Stimulated activated naive CD8-positive, alpha-beta T cell treated with anti-CD3 and anti-CD28 coated beads, Interleukin-15, amount 100 ng/mL, for 72 hours (primary cell): ENCODE data around the gene MAST4.

Source experiments
- ATAC-seq: fragments of 150-1000 bp; cut with Tn5 transposase; 2 replicates; pipeline ENCODE4 v1.10.0; 2021; ENCODE audit warnings: mild to moderate bottlenecking, moderate library complexity
- DNase-seq, 2 donors: peaks; one replicate each; pipeline ENCODE4 v3.0.0; 2021 to 2022
- H3K27ac Mint-ChIP-seq, 2 donors: one replicate each; pipeline ENCODE4 v1.8.0; 2022; ENCODE audit warnings: mild to moderate bottlenecking in 2 of 2, mixed read lengths in 2 of 2, moderate library complexity in 2 of 2
- H3K27me3 Mint-ChIP-seq: one replicate; pipeline ENCODE4 v1.8.0; 2022; ENCODE audit warnings: mixed read lengths
- H3K4me1 Mint-ChIP-seq: one replicate; pipeline ENCODE4 v1.8.0; 2022; ENCODE audit warnings: mild to moderate bottlenecking, mixed read lengths
- H3K4me3 Mint-ChIP-seq, 2 donors: one replicate each; pipeline ENCODE4 v1.8.0; 2022; ENCODE audit warnings: mild to moderate bottlenecking in 2 of 2, mixed read lengths in 2 of 2, moderate library complexity in 1 of 2
- H3K9me3 Mint-ChIP-seq, 2 donors: one replicate each; pipeline ENCODE4 v1.8.0; 2022; ENCODE audit warnings: mixed read lengths in 2 of 2

MAST4 gene

GRCh38 chr5:67012171-67012570 lies 416.0 kb downstream of the MAST4 start:
- H3K27ac Mint-ChIP-seq, result peak overlapping the region in 1 of 2 donors; percentile 53
- no peaks in the 10 kb centered on the region for H3K27me3 Mint-ChIP-seq
- H3K4me1 Mint-ChIP-seq, result peaks cover 86% of the 10 kb centered on the region
- no peak for DNase-seq
- no peaks in the 10 kb centered on the region for H3K9me3 Mint-ChIP-seq
- ATAC-seq, result peak; percentile 96
- H3K4me3 Mint-ChIP-seq, result peak overlapping the region; percentile 5 to 27

- ATAC-seq, result no peak
- no peaks in the 10 kb centered on the region for H3K9me3 Mint-ChIP-seq
- peaks cover 76% of the 10 kb centered on the region for H3K4me1 Mint-ChIP-seq
- H3K27ac Mint-ChIP-seq, result no peak overlapping the region
- DNase-seq, result no peak
- no peaks in the 10 kb centered on the region for H3K27me3 Mint-ChIP-seq
- H3K4me3 Mint-ChIP-seq, result no peak overlapping the region
Measured at GRCh38 chr5:67013719-67014118, 417.5 kb downstream of the MAST4 start.

GRCh38 chr5:67014191-67014590 lies 418.0 kb downstream of the MAST4 start:
- no peaks in the 10 kb centered on the region for H3K27me3 Mint-ChIP-seq
- H3K4me1 Mint-ChIP-seq, result peaks cover 74% of the 10 kb centered on the region
- H3K27ac Mint-ChIP-seq, result no peak overlapping the region
- no peak overlapping the region for H3K4me3 Mint-ChIP-seq
- ATAC-seq, result no peak
- H3K9me3 Mint-ChIP-seq, result no peaks in the 10 kb centered on the region
- DNase-seq, result no peak

GRCh38 chr5:67014957-67015400 lies 418.8 kb downstream of the MAST4 start:
- H3K27ac Mint-ChIP-seq, result no peak overlapping the region

GRCh38 chr5:67015541-67016191 lies 419.5 kb downstream of the MAST4 start:
- DNase-seq, result no peak
- H3K4me1 Mint-ChIP-seq, result peaks cover 67% of the 10 kb centered on the region
- no peaks in the 10 kb centered on the region for H3K9me3 Mint-ChIP-seq
- H3K27ac Mint-ChIP-seq, result no peak overlapping the region
- no peak for ATAC-seq
- H3K4me3 Mint-ChIP-seq, result no peak overlapping the region
- no peaks in the 10 kb centered on the region for H3K27me3 Mint-ChIP-seq

More at GRCh38 chr5:67014957-67015400, 418.8 kb downstream of the MAST4 start:
- H3K9me3 Mint-ChIP-seq, result no peaks in the 10 kb centered on the region
- peaks cover 71% of the 10 kb centered on the region for H3K4me1 Mint-ChIP-seq
- no peak for ATAC-seq
- no peak for DNase-seq
- H3K4me3 Mint-ChIP-seq, result no peak overlapping the region
- no peaks in the 10 kb centered on the region for H3K27me3 Mint-ChIP-seq

- Mint-ChIP-seq H3K9me3 (no peaks in the 10 kb centered on the region), H3K4me1 (peaks cover 55% of the 10 kb centered on the region), H3K4me3 (no peak overlapping the region), H3K27me3 (no peaks in the 10 kb centered on the region), H3K27ac (no peak overlapping the region)
- DNase-seq (no peak), ATAC-seq (no peak)
Measured at GRCh38 chr5:67019065-67019845, 423.1 kb downstream of the MAST4 start.

GRCh38 chr5:67020096-67020615 lies 424.0 kb downstream of the MAST4 start:
- no peak overlapping the region for H3K4me3 Mint-ChIP-seq
- DNase-seq (no peak), ATAC-seq (no peak)
- no peaks in the 10 kb centered on the region for H3K9me3 Mint-ChIP-seq
- H3K27me3 Mint-ChIP-seq, result no peaks in the 10 kb centered on the region
- H3K27ac Mint-ChIP-seq, result no peak overlapping the region
- H3K4me1 Mint-ChIP-seq, result peaks cover 46% of the 10 kb centered on the region

GRCh38 chr5:67021031-67021430 lies 424.8 kb downstream of the MAST4 start:
- Mint-ChIP-seq H3K27ac (no peak overlapping the region), H3K4me1 (peaks cover 47% of the 10 kb centered on the region), H3K4me3 (no peak overlapping the region), H3K27me3 (no peaks in the 10 kb centered on the region), H3K9me3 (no peaks in the 10 kb centered on the region)
- no peak for ATAC-seq
- no peak for DNase-seq

GRCh38 chr5:67021521-67021920 lies 425.3 kb downstream of the MAST4 start:
- ATAC-seq (peak; percentile 100), DNase-seq (no peak)
- no peak overlapping the region for H3K27ac Mint-ChIP-seq

GRCh38 chr5:67021962-67022361 lies 425.8 kb downstream of the MAST4 start:
- no peak overlapping the region for H3K27ac Mint-ChIP-seq
- H3K4me3 Mint-ChIP-seq, result peak overlapping the region in 1 of 2 donors; percentile 14
- H3K4me1 Mint-ChIP-seq, result peaks cover 52% of the 10 kb centered on the region
- ATAC-seq, result no peak
- H3K9me3 Mint-ChIP-seq, result no peaks in the 10 kb centered on the region
- no peaks in the 10 kb centered on the region for H3K27me3 Mint-ChIP-seq
- no peak for DNase-seq

More at GRCh38 chr5:67021521-67021920, 425.3 kb downstream of the MAST4 start:
- Mint-ChIP-seq H3K9me3 (no peaks in the 10 kb centered on the region), H3K27me3 (no peaks in the 10 kb centered on the region), H3K4me3 (peak overlapping the region in 1 of 2 donors; percentile 26), H3K4me1 (peaks cover 52% of the 10 kb centered on the region)

GRCh38 chr5:67025457-67025856 lies 429.3 kb downstream of the MAST4 start:
- Mint-ChIP-seq H3K27ac (no peak overlapping the region), H3K27me3 (no peaks in the 10 kb centered on the region), H3K4me1 (peaks cover 65% of the 10 kb centered on the region), H3K4me3 (no peak overlapping the region), H3K9me3 (no peaks in the 10 kb centered on the region)
- DNase-seq (no peak), ATAC-seq (no peak)

GRCh38 chr5:67026278-67026677 lies 430.1 kb downstream of the MAST4 start:
- H3K27me3 Mint-ChIP-seq, result no peaks in the 10 kb centered on the region
- ATAC-seq (no peak), DNase-seq (no peak)
- H3K4me1 Mint-ChIP-seq, result peaks cover 65% of the 10 kb centered on the region
- H3K9me3 Mint-ChIP-seq, result no peaks in the 10 kb centered on the region
- H3K4me3 Mint-ChIP-seq, result no peak overlapping the region
- H3K27ac Mint-ChIP-seq, result no peak overlapping the region

GRCh38 chr5:67027171-67027570 lies 431.0 kb downstream of the MAST4 start:
- DNase-seq (no peak), ATAC-seq (no peak)
- no peak overlapping the region for H3K27ac Mint-ChIP-seq
- H3K27me3 Mint-ChIP-seq, result no peaks in the 10 kb centered on the region
- no peak overlapping the region for H3K4me3 Mint-ChIP-seq
- peaks cover 65% of the 10 kb centered on the region for H3K4me1 Mint-ChIP-seq
- H3K9me3 Mint-ChIP-seq, result no peaks in the 10 kb centered on the region

GRCh38 chr5:67028371-67028770 lies 432.2 kb downstream of the MAST4 start:
- DNase-seq (no peak), ATAC-seq (no peak)
- Mint-ChIP-seq H3K9me3 (no peaks in the 10 kb centered on the region), H3K27ac (no peak overlapping the region), H3K4me1 (peaks cover 68% of the 10 kb centered on the region), H3K27me3 (no peaks in the 10 kb centered on the region), H3K4me3 (no peak overlapping the region)

- Mint-ChIP-seq H3K9me3 (no peaks in the 10 kb centered on the region), H3K27me3 (no peaks in the 10 kb centered on the region), H3K4me3 (no peak overlapping the region), H3K4me1 (peaks cover 74% of the 10 kb centered on the region), H3K27ac (no peak overlapping the region)
- DNase-seq (no peak), ATAC-seq (no peak)
Measured at GRCh38 chr5:67028941-67029340, 432.7 kb downstream of the MAST4 start.

GRCh38 chr5:67029481-67029880 lies 433.3 kb downstream of the MAST4 start:
- no peak overlapping the region for H3K27ac Mint-ChIP-seq
- ATAC-seq (no peak), DNase-seq (no peak)
- no peak overlapping the region for H3K4me3 Mint-ChIP-seq
- no peaks in the 10 kb centered on the region for H3K27me3 Mint-ChIP-seq
- H3K9me3 Mint-ChIP-seq, result no peaks in the 10 kb centered on the region
- H3K4me1 Mint-ChIP-seq, result peaks cover 79% of the 10 kb centered on the region
